ENCODE results near the gene CYB5A. TPM values are rescaled to one million over a fixed set of nuclear protein-coding genes. Genes with fewer than 3 reads are reported as not detected.

Gene CYB5A
- polyA plus RNA-seq, 1 of the 3 experiments (the other 2 are of a cell fraction), result 42.1 TPM

- no peaks in the 10 kb centered on the region for H3K79me2 ChIP-seq (ENCODE audit: insufficient read depth)
- H3K9me2 ChIP-seq, result no peaks in the 10 kb centered on the region
- no peak overlapping the region for H3K9ac ChIP-seq
- no peak for DNase-seq
- no peaks in the 10 kb centered on the region for H3K36me3 ChIP-seq (replicated peaks in 1 of 2; ENCODE audit: control insufficient read depth in 1 of 2, insufficient read depth in 2 of 2, low read length in 1 of 2)
- H3K27me3 ChIP-seq (ENCODE audit: insufficient read depth), result no peaks in the 10 kb centered on the region
- no peak overlapping the region for H3K4me2 ChIP-seq
- TF ChIP-seq EZH2phosphoT487 (IDR thresholded peaks at IDR 0.05; ENCODE audit: borderline replicate concordance, low read depth) (no peak), GATA2 (CRISPR knock-in tag; IDR thresholded peaks at IDR 0.05) (no peak), RXRA (IDR thresholded peaks at IDR 0.05; ENCODE audit: borderline replicate concordance, low read depth) (no peak), USF1 (IDR thresholded peaks at IDR 0.05; ENCODE audit: borderline replicate concordance, low read depth) (no peak), SIN3A (IDR thresholded peaks at IDR 0.05; ENCODE audit: borderline replicate concordance, low read depth, low read length) (no peak)
- TF ChIP-seq, protein P1, sequence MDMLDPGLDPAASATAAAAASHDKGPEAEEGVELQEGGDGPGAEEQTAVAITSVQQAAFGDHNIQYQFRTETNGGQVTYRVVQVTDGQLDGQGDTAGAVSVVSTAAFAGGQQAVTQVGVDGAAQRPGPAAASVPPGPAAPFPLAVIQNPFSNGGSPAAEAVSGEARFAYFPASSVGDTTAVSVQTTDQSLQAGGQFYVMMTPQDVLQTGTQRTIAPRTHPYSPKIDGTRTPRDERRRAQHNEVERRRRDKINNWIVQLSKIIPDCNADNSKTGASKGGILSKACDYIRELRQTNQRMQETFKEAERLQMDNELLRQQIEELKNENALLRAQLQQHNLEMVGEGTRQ (IDR thresholded peaks at IDR 0.05; ENCODE audit: borderline replicate concordance, low read depth, low read length), result no peak
- TF ChIP-seq, protein P2, sequence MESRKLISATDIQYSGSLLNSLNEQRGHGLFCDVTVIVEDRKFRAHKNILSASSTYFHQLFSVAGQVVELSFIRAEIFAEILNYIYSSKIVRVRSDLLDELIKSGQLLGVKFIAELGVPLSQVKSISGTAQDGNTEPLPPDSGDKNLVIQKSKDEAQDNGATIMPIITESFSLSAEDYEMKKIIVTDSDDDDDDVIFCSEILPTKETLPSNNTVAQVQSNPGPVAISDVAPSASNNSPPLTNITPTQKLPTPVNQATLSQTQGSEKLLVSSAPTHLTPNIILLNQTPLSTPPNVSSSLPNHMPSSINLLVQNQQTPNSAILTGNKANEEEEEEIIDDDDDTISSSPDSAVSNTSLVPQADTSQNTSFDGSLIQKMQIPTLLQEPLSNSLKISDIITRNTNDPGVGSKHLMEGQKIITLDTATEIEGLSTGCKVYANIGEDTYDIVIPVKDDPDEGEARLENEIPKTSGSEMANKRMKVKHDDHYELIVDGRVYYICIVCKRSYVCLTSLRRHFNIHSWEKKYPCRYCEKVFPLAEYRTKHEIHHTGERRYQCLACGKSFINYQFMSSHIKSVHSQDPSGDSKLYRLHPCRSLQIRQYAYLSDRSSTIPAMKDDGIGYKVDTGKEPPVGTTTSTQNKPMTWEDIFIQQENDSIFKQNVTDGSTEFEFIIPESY (IDR thresholded peaks at IDR 0.05; ENCODE audit: borderline replicate concordance, low read depth), result no peak
- no peak overlapping the region for H2AFZ ChIP-seq (ENCODE audit: low read depth)
- WGBS (ENCODE audit: low lambda C conversion rate), result 70% methylated on average over 3 of the region's 3 CpGs
- H4K20me1 ChIP-seq (ENCODE audit: insufficient read depth), result no peaks in the 10 kb centered on the region
- ChIA-PET CTCF (no interaction called here), POLR2A (no interaction called here)
- no peaks in the 10 kb centered on the region for H3F3A ChIP-seq (replicated peaks; ENCODE audit: insufficient read depth)
- H3K4me3 ChIP-seq (ENCODE audit: low read depth in 2 of 2, low read length in 1 of 2), result no peak overlapping the region
- no peak overlapping the region for H3K27ac ChIP-seq (ENCODE audit: low read depth in 2 of 2, low read length in 1 of 2)
- no peaks in the 10 kb centered on the region for H3K9me3 ChIP-seq
- H3K4me1 ChIP-seq (ENCODE audit: control insufficient read depth in 1 of 2, insufficient read depth in 2 of 2, low read depth in 1 of 2, low read length in 1 of 2), result peaks cover 0 to 14% of the 10 kb centered on the region in 2 experiments; a peak in 2 of 4 replicates
Measured at GRCh38 chr18:74229005-74229404, 62.8 kb downstream of the CYB5A start.

GRCh38 chr18:74228312-74228711 is 63.5 kb downstream of the CYB5A start:
- Histone ChIP-seq H3K79me2 (ENCODE audit: insufficient read depth) (no peaks in the 10 kb centered on the region), H3K27ac (ENCODE audit: low read depth in 2 of 2, low read length in 1 of 2) (no peak overlapping the region), H3K9me2 (no peaks in the 10 kb centered on the region), H3K4me2 (no peak overlapping the region), H2AFZ (ENCODE audit: low read depth) (no peak overlapping the region), H3K4me1 (ENCODE audit: control insufficient read depth in 1 of 2, insufficient read depth in 2 of 2, low read depth in 1 of 2, low read length in 1 of 2) (peaks cover 0 to 14% of the 10 kb centered on the region in 2 experiments; a peak in 2 of 4 replicates), H3K4me3 (ENCODE audit: low read depth in 2 of 2, low read length in 1 of 2) (no peak overlapping the region), H3F3A (replicated peaks; ENCODE audit: insufficient read depth) (no peaks in the 10 kb centered on the region), H3K9me3 (no peaks in the 10 kb centered on the region), H4K20me1 (ENCODE audit: insufficient read depth) (no peaks in the 10 kb centered on the region), H3K9ac (no peak overlapping the region), H3K36me3 (replicated peaks in 1 of 2; ENCODE audit: control insufficient read depth in 1 of 2, insufficient read depth in 2 of 2, low read length in 1 of 2) (no peaks in the 10 kb centered on the region), H3K27me3 (ENCODE audit: insufficient read depth) (no peaks in the 10 kb centered on the region)
- DNase-seq, result no peak
- ChIA-PET CTCF (no interaction called here), POLR2A (no interaction called here)
- TF ChIP-seq USF1 (IDR thresholded peaks at IDR 0.05; ENCODE audit: borderline replicate concordance, low read depth) (no peak), PBX3 (IDR thresholded peaks at IDR 0.05) (no peak), SIN3A (IDR thresholded peaks at IDR 0.05; ENCODE audit: borderline replicate concordance, low read depth, low read length) (no peak), TCF12 (IDR thresholded peaks at IDR 0.05) (no peak), POLR2AphosphoS5 (IDR thresholded peaks at IDR 0.05; ENCODE audit: low read depth, low read length) (no peak), FOXM1 (IDR thresholded peaks at IDR 0.05; ENCODE audit: low read depth) (no peak), MEF2A (IDR thresholded peaks at IDR 0.05; ENCODE audit: borderline replicate concordance, low read depth) (no peak)
- TF ChIP-seq, protein P2 (IDR thresholded peaks at IDR 0.05; ENCODE audit: borderline replicate concordance, low read depth), result no peak
- TF ChIP-seq, protein P3, sequence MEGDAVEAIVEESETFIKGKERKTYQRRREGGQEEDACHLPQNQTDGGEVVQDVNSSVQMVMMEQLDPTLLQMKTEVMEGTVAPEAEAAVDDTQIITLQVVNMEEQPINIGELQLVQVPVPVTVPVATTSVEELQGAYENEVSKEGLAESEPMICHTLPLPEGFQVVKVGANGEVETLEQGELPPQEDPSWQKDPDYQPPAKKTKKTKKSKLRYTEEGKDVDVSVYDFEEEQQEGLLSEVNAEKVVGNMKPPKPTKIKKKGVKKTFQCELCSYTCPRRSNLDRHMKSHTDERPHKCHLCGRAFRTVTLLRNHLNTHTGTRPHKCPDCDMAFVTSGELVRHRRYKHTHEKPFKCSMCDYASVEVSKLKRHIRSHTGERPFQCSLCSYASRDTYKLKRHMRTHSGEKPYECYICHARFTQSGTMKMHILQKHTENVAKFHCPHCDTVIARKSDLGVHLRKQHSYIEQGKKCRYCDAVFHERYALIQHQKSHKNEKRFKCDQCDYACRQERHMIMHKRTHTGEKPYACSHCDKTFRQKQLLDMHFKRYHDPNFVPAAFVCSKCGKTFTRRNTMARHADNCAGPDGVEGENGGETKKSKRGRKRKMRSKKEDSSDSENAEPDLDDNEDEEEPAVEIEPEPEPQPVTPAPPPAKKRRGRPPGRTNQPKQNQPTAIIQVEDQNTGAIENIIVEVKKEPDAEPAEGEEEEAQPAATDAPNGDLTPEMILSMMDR (IDR thresholded peaks at IDR 0.05), result no peak
- WGBS (ENCODE audit: low lambda C conversion rate), result 46% methylated on average over 5 of the region's 5 CpGs
